H9 (cell line): ENCODE measurements around the gene ETNK2. TPM values are rescaled to one million over a fixed set of nuclear protein-coding genes. Genes with fewer than 3 reads are reported as not detected.

Experiments
- DNase-seq: peaks from one replicate; pipeline ENCODE4 v3.0.0-alpha.2; 2017
- H2AFZ ChIP-seq: one replicate; pipeline ENCODE4 v1.6.1; 2013; ENCODE audit warnings: mild to moderate bottlenecking, low read length, control low read depth, moderate library complexity
- H2AK5ac ChIP-seq: 2 replicates; pipeline ENCODE4 v1.6.1; 2013; ENCODE audit warnings: low read length, control low read depth, mixed read lengths; ENCODE audit not compliant: insufficient read length
- H2BK120ac ChIP-seq: one replicate; pipeline ENCODE4 v1.6.1; 2013; ENCODE audit warnings: low read depth, mild to moderate bottlenecking, low read length, control low read depth, inconsistent platforms; ENCODE audit not compliant: poor library complexity, severe bottlenecking
- H2BK12ac ChIP-seq: 2 replicates; pipeline ENCODE4 v1.6.1; 2013; ENCODE audit warnings: low read length, control low read depth, mixed read lengths, low read depth; ENCODE audit not compliant: insufficient read length
- H2BK15ac ChIP-seq: 2 replicates; pipeline ENCODE4 v1.6.1; 2013; ENCODE audit warnings: low read depth, low read length, control low read depth
- H2BK20ac ChIP-seq: one replicate; pipeline ENCODE4 v1.6.1; 2013; ENCODE audit warnings: low read depth, mild to moderate bottlenecking, low read length, control low read depth, inconsistent platforms; ENCODE audit not compliant: poor library complexity, severe bottlenecking
- H2BK5ac ChIP-seq: 2 replicates; pipeline ENCODE4 v1.6.1; 2013; ENCODE audit warnings: low read length, control low read depth, mixed read lengths; ENCODE audit not compliant: insufficient read length
- H3K14ac ChIP-seq: 2 replicates; pipeline ENCODE4 v1.6.1; 2013; ENCODE audit warnings: low read length, control low read depth; ENCODE audit not compliant: insufficient read depth
- H3K18ac ChIP-seq: 2 replicates; pipeline ENCODE4 v1.6.1; 2013; ENCODE audit warnings: low read depth, mild to moderate bottlenecking, mixed read lengths, low read length, control low read depth; ENCODE audit not compliant: insufficient read length
- H3K23ac ChIP-seq: 2 replicates; pipeline ENCODE4 v1.6.1; 2013; ENCODE audit warnings: low read length, control low read depth, mixed read lengths, low read depth; ENCODE audit not compliant: insufficient read length
- H3K23me2 ChIP-seq: 2 replicates; pipeline ENCODE4 v1.6.1; 2013; ENCODE audit warnings: low read depth, mild to moderate bottlenecking, mixed read lengths, low read length, control low read depth; ENCODE audit not compliant: insufficient read length, poor library complexity, severe bottlenecking
- H3K27ac ChIP-seq: 2 replicates; pipeline ENCODE4 v1.5.1; 2013; ENCODE audit warnings: low read length, control low read depth, mixed read lengths, low read depth; ENCODE audit not compliant: insufficient read length
- H3K27me3 ChIP-seq: 2 replicates; pipeline ENCODE4 v1.6.1; 2013; ENCODE audit warnings: low read length, control low read depth, inconsistent platforms; ENCODE audit not compliant: insufficient read depth
- H3K4ac ChIP-seq: 2 replicates; pipeline ENCODE4 v1.6.1; 2013; ENCODE audit warnings: low read depth, mild to moderate bottlenecking, control low read depth, inconsistent platforms, low read length, moderate library complexity
- H3K4me1 ChIP-seq: 2 replicates; pipeline ENCODE4 v1.6.1; 2013; ENCODE audit warnings: low read length, control low read depth, inconsistent platforms; ENCODE audit not compliant: insufficient read depth
- H3K4me2 ChIP-seq: 2 replicates; pipeline ENCODE4 v1.6.1; 2013; ENCODE audit warnings: low read length, control low read depth, mixed read lengths; ENCODE audit not compliant: insufficient read length, insufficient read depth
- H3K56ac ChIP-seq: 2 replicates; pipeline ENCODE4 v1.6.1; 2013; ENCODE audit warnings: low read depth, mild to moderate bottlenecking, mixed read lengths, low read length, control low read depth; ENCODE audit not compliant: insufficient read length
- H3K79me1 ChIP-seq: 2 replicates; pipeline ENCODE4 v1.6.1; 2013; ENCODE audit warnings: low read depth, mild to moderate bottlenecking, moderate library complexity, low read length, control low read depth, inconsistent platforms; ENCODE audit not compliant: insufficient read depth, poor library complexity, severe bottlenecking
- H3K79me2 ChIP-seq: 2 replicates; pipeline ENCODE4 v1.6.1; 2013; ENCODE audit warnings: low read length, control low read depth, inconsistent platforms; ENCODE audit not compliant: insufficient read depth
- H3K9ac ChIP-seq: 2 replicates; pipeline ENCODE4 v1.6.1; 2013; ENCODE audit warnings: low read length, control low read depth, mixed read lengths; ENCODE audit not compliant: insufficient read length; ENCODE audit errors: extremely low read depth
- H3K9me3 ChIP-seq: one replicate; pipeline ENCODE4 v1.6.1; 2013; ENCODE audit warnings: low read depth, low read length, inconsistent platforms; ENCODE audit not compliant: control insufficient read depth
- H3T11ph ChIP-seq: one replicate; pipeline ENCODE4 v1.6.1; 2013; ENCODE audit warnings: mild to moderate bottlenecking, low read length, control low read depth, inconsistent platforms
- H4K20me1 ChIP-seq: one replicate; pipeline ENCODE4 v1.6.1; 2013; ENCODE audit not compliant: control insufficient read depth, insufficient read length, insufficient read depth
- H4K5ac ChIP-seq: 2 replicates; pipeline ENCODE4 v1.6.1; 2013; ENCODE audit warnings: low read depth, mild to moderate bottlenecking, mixed read lengths, low read length, control low read depth; ENCODE audit not compliant: insufficient read length
- H4K8ac ChIP-seq: replicated peaks from 2 replicates; pipeline ENCODE4 v1.6.1; 2013; ENCODE audit warnings: low read length, control low read depth, mixed read lengths, low read depth; ENCODE audit not compliant: insufficient read length
- H4K91ac ChIP-seq: 2 replicates; pipeline ENCODE4 v1.6.1; 2013; ENCODE audit warnings: low read depth, mild to moderate bottlenecking, moderate library complexity, mixed read lengths, low read length, control low read depth; ENCODE audit not compliant: insufficient read length
- H3K27ac Mint-ChIP-seq, 3 experiments: 2 replicates in 2 of 3; 3 replicates in 1 of 3; pipeline ENCODE4 v1.8.0; 2020 to 2021; ENCODE audit warnings: mixed read lengths in 3 of 3, mild to moderate bottlenecking in 1 of 3, moderate library complexity in 1 of 3
- H3K27me3 Mint-ChIP-seq: 2 replicates; pipeline ENCODE4 v1.8.0; 2021; ENCODE audit warnings: low read depth, mild to moderate bottlenecking, moderate library complexity, mixed read lengths
- H3K36me3 Mint-ChIP-seq, 3 experiments: 2 replicates in 2 of 3; 3 replicates in 1 of 3; pipeline ENCODE4 v1.8.0; 2020 to 2021; ENCODE audit warnings: low read depth in 3 of 3, mixed read lengths in 3 of 3; ENCODE audit not compliant: insufficient read depth in 1 of 3
- H3K4me1 Mint-ChIP-seq, 2 experiments: 2 replicates each; pipeline ENCODE4 v1.8.0; 2020; ENCODE audit warnings: mixed read lengths in 2 of 2
- H3K4me3 Mint-ChIP-seq, 2 experiments: 2 replicates in 1 of 2; 3 replicates in 1 of 2; pipeline ENCODE4 v1.8.0; 2020 to 2021; ENCODE audit warnings: mild to moderate bottlenecking in 2 of 2, mixed read lengths in 2 of 2, moderate library complexity in 1 of 2
- H3K9me3 Mint-ChIP-seq, 2 experiments: 2 replicates in 1 of 2; 3 replicates in 1 of 2; pipeline ENCODE4 v1.8.0; 2020; ENCODE audit warnings: mild to moderate bottlenecking in 2 of 2, mixed read lengths in 2 of 2, moderate library complexity in 1 of 2
- CTCF ChIP-seq: fragments of 200-600 bp; sonication (generic); conservative IDR thresholded peaks from 3 replicates; pipeline ENCODE4 v1.8.0; 2021; ENCODE audit warnings: antibody characterized with exemption, mild to moderate bottlenecking
- WGBS: extraction: QIAGEN DNeasy Blood & Tissue Kit; methylation state at CpG from one replicate; pipeline ENCODE4 v1.1.7; 2013; ENCODE audit warnings: missing lambda C conversion rate, low lambda C conversion rate, mixed read lengths; ENCODE audit not compliant: insufficient read length; ENCODE audit errors: extremely low coverage; 5-methylcytosine and 5-hydroxymethylcytosine counted together
- total RNA-seq: library from RNA; stranded (reverse); gene quantifications from 2 replicates; pipeline ENCODE4 v1.2.1, GENCODE V29; 2021

Gene ETNK2
- total RNA-seq, 1 experiment from 2014 or later = 17.6 TPM

- no peaks in the 10 kb centered on the region for H4K20me1 ChIP-seq
- H3K9me3 ChIP-seq = no peaks in the 10 kb centered on the region
- Mint-ChIP-seq H3K4me3 (peak overlapping the region in 1 of 2 experiments; percentile 40; a peak in 1 of 5 replicates), H3K4me1 (peaks cover 49 to 50% of the 10 kb centered on the region in 2 experiments), H3K36me3 (peaks cover 0 to 10% (median 9%) of the 10 kb centered on the region in 3 experiments; a peak in 4 of 7 replicates), H3K27me3 (peaks cover 30% of the 10 kb centered on the region), H3K9me3 (no peaks in the 10 kb centered on the region; a peak in 1 of 5 replicates), H3K27ac (peak overlapping the region; percentile 76 to 89 (median 85); a peak in 5 of 7 replicates)
- no peak for TF ChIP-seq CTCF
- no peak overlapping the region for H3K4ac ChIP-seq
- no peak overlapping the region for H3K56ac ChIP-seq
- no peaks in the 10 kb centered on the region for H3K79me2 ChIP-seq
- no peak overlapping the region for H3K14ac ChIP-seq
- no peak overlapping the region for H2BK20ac ChIP-seq
- H3K4me1 ChIP-seq = peaks cover 4% of the 10 kb centered on the region; the same call in 1 of the 2 replicates
- no peak overlapping the region for H3K27ac ChIP-seq
- no peak overlapping the region for H3K4me2 ChIP-seq
- H2BK15ac ChIP-seq = no peak overlapping the region
- H2AK5ac ChIP-seq = no peak overlapping the region
- H4K91ac ChIP-seq = no peak overlapping the region
- no peak overlapping the region for H4K5ac ChIP-seq
- no peaks in the 10 kb centered on the region for H3K79me1 ChIP-seq
- no peaks in the 10 kb centered on the region for H3K27me3 ChIP-seq
- H2BK12ac ChIP-seq = no peak overlapping the region
- no peak overlapping the region for H2BK5ac ChIP-seq
- no peak overlapping the region for H3T11ph ChIP-seq
- no peak overlapping the region for H2BK120ac ChIP-seq
- H4K8ac ChIP-seq = no peak overlapping the region
- H3K9ac ChIP-seq = no peak overlapping the region
- peaks cover 6% of the 10 kb centered on the region for H3K23me2 ChIP-seq
- H3K23ac ChIP-seq = no peak overlapping the region
- H3K18ac ChIP-seq = no peak overlapping the region
- no peak for DNase-seq
- no peak overlapping the region for H2AFZ ChIP-seq
- no CpG with 5 or more reads among the region's 7 CpGs for WGBS
Observed at GRCh38 chr1:204146965-204147364, 4.9 kb downstream of the ETNK2 start.
